T-helper 1 cell treated with Interleukin-12 subunit alpha and Interleukin-12 subunit beta and Interleukin-4 antibody, amounts not matched to agents 30 ng/mL and 1 ng/mL, for 36 hours (primary cell): ENCODE measurements around the gene GNAS-AS1. TPM values are rescaled to one million over a fixed set of nuclear protein-coding genes. Genes with fewer than 3 reads are reported as not detected.

Experiments
- intact Hi-C: fragments of 100-400 bp; cut with micrococcal nuclease; formaldehyde crosslinking; loops from one replicate; pipeline ENCODE4 v1.15.1; 2024
- total RNA-seq: library from RNA; stranded (reverse); gene quantifications from 2 replicates; pipeline ENCODE4 v1.2.3, GENCODE V29; 2022

The GNAS-AS1 gene
- total RNA-seq, 1 donor from 2014 or later, result 1.3 TPM

GRCh38 chr20:58867211-58867610 is 16.5 kb upstream of the GNAS-AS1 start:
- intact Hi-C loops, result loop anchor here (5.0 kb wide), 1 partner anchor 340 kb away; no protein-coding TSS in a partner anchor

DNA sequence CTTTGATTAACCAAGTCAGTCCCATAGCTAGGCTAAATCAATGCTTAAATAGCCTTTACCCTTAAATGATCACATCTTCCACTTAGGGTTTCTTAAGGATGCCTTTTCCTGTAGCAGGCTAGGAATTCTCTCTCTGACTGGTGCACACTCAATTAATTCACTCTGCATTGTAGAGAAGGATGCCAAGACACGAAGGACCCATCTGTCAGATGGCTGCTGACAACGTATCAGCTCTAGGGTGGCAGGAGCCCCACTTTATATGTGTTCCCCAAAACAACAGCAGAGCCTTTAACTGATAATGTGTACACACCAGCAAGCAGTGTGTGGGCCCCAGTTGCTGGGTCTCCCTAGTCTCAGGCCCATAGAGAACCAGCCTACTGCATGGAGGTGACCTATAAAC is 15.1 kb upstream of the GNAS-AS1 start:
- intact Hi-C loops, result loop anchor here (5.0 kb wide), 1 partner anchor 341 kb away; no protein-coding TSS in a partner anchor

GRCh38 chr20:58864346-58864745 is 13.6 kb upstream of the GNAS-AS1 start:
- intact Hi-C loops, result no loop called here

- intact Hi-C loops, result no loop called here
These were observed 12.5 kb upstream of the GNAS-AS1 start for GRCh38 chr20:58863044-58863790.

DNA sequence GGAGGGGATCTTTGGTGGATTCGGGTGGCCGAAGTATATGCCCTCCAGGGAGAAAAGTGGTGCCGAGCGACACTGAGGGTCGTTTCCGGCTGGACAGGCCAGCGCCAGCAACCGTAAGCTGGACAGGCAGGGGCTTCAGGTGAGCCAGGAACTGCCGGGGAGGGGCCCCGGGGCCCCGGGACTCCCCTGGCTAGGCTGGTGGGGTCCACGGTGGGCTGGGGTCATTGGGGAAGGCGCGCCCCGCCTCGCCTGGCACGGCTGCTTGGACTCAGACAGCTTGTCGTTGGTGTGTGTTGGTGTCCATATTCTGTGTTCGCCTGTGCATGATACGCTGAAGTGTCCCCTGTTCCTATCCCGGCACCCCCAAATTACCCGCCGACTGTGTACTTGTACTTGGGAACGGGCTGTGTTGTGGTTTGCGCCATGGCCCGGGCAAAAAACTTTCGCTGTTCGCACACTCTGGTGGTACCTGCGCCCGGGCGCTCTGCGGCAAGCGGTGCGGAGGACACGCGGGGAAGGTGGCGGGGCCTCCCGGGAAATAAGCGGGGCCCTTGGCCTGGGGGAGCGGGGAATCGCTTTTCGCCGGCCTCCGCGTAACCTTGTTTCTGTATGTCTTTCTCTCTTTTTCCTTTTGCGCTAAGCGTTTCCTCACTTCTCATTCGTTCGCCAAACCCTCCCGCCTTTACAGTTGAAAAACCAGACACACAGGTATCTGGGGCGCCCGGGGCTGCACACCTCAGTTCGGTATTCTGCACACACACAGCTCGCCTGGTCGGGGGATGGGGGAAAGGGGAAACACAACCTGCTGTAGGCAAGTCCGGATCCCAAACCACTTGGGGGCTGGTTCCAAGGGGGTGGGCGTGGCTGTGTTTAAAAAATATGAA is 5.0 kb upstream of the GNAS-AS1 start:
- intact Hi-C loops, result no loop called here

DNA sequence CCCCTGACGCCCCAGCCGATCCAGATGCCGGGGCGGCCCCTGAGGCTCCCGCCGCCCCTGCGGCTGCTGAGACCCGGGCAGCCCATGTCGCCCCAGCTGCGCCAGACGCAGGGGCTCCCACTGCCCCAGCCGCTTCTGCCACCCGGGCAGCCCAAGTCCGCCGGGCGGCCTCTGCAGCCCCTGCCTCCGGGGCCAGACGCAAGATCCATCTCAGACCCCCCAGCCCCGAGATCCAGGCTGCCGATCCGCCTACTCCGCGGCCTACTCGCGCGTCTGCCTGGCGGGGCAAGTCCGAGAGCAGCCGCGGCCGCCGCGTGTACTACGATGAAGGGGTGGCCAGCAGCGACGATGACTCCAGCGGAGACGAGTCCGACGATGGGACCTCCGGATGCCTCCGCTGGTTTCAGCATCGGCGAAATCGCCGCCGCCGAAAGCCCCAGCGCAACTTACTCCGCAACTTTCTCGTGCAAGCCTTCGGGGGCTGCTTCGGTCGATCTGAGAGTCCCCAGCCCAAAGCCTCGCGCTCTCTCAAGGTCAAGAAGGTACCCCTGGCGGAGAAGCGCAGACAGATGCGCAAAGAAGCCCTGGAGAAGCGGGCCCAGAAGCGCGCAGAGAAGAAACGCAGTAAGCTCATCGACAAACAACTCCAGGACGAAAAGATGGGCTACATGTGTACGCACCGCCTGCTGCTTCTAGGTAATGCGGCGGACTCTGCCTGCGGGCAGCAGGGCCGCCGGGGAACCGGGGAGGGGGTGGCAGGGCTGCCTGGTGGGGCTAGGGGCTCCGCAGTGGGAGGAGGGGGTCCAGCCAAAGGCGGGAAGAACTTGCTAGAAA is 4.2 kb upstream of the GNAS-AS1 start:
- intact Hi-C loops, result loop anchor here (5.0 kb wide), 1 partner anchor 618 kb away; no protein-coding TSS in a partner anchor

GRCh38 chr20:58853976-58854637 is 3.4 kb upstream of the GNAS-AS1 start:
- intact Hi-C loops, result loop anchor here (2.0 to 5.0 kb wide), 2 partner anchors 35 to 617 kb away; no protein-coding TSS in a partner anchor

- intact Hi-C loops, result loop anchor here (2.0 to 5.0 kb wide), 2 partner anchors 35 to 616 kb away; no protein-coding TSS in a partner anchor
These were observed 2.8 kb upstream of the GNAS-AS1 start for GRCh38 chr20:58853466-58853865.

DNA sequence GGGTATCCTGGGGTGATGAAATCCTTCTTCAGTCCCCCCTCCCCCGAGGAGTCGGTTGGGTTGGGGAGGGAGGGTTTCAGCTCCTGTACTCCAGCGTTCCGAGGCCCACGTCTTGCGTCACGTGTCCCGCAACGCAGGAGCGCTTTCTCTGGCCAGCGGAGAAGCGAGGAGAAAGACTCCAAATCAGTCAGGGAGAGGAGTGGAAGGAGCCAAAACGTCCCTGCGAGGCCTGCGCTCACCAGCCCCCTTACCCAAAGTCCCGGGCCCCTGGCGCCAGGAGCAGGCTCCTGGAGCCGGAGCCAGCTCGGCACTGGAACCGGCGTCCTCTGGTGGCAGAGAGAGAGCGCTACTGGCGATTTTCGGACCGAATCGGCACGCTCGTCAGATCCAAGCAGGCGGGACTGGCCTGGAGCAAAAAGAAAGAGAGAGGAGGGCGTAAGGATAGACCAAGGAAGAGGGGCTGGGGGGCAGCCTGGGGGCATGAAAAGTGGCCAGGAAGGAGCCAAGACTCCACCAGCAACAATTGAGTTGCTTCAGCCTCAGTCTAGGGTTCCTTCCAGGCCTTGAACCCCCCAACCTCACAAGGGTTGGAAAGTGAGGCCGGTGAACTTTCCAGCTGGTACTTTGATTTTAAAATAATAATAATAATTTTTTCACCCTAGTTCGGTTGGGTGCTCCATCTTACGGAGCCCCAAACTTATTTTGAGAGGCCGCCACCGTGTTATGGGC is 2.0 kb upstream of the GNAS-AS1 start, which contains the start of gene GNAS:
TSS of gene GNAS (plus strand) at position 174 of the 729 bp plus-strand sequence.
- intact Hi-C loops, result loop anchor here (1.0 to 5.0 kb wide), 3 partner anchors 36 to 615 kb away; no protein-coding TSS in a partner anchor

- intact Hi-C loops, result loop anchor here (1.0 to 5.0 kb wide), 3 partner anchors 37 to 615 kb away; no protein-coding TSS in a partner anchor
These were observed 1.3 kb upstream of the GNAS-AS1 start for GRCh38 chr20:58851969-58852458.

- intact Hi-C loops, result loop anchor here (5.0 kb wide), 1 partner anchor 614 kb away; no protein-coding TSS in a partner anchor
These were observed 693 bp upstream of the GNAS-AS1 start for GRCh38 chr20:58851221-58851968.

DNA sequence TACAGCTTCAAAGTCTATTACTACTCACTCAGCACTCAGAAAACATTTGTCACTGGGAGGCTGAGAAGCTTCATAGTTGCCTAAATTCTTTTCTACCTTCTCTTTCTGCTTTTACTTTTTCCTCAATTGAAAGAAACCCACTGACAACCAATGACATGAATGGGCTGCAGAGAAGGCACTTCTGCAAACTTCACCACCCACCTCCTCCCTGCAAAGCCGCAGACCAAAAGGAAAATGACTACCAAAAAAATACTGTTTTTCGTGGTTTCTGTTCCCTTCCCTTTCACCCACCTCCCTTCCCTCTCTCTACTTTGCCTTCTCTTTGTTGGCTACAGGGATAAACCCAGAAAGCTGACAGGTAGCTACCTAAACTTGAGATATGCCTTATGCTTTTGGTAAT is 3.2 kb downstream of the GNAS-AS1 start:
- intact Hi-C loops, result no loop called here

DNA sequence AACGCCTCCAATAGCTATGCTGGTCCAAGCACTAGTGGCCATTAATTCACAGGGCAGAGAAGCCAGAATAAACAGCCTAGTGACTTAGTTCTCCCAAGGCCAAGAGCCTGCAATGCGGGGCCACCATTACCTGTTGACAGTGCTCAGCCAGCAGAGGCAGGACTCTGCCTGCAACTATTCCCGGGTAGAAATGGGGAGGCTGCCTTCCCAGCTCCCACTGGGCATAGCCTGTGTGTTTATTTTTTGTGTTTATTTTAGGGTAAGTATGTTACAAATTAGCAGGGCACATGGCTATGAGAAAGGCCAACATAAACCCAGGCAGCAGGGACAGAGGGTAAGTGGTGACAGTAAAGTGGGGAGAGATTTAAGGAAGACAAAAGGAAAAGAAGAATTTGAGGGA is 5.0 kb downstream of the GNAS-AS1 start:
- intact Hi-C loops, result no loop called here

DNA sequence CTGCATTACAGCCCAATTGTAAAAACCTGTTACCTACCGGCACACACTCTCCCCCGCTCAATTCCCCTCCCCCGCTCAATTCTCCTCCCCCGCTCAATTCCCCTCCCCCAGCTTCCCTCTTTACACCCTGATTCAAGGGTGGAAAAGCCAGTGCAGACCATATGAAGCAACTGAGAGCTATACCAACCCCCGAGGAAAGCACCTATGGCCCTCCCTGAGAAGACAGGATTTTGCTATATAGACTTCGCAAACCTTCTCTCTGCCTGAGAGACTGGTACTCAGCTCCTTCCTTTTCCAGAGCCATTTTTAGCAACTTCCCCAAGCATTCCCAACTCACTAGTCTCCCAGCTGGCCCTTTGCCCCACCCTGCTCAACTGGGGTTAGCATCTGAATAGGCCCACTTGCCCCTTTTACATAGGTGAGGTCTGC is 7.6 kb downstream of the GNAS-AS1 start:
- intact Hi-C loops, result no loop called here

GRCh38 chr20:58842276-58842675 is 8.4 kb downstream of the GNAS-AS1 start:
- intact Hi-C loops, result no loop called here

DNA sequence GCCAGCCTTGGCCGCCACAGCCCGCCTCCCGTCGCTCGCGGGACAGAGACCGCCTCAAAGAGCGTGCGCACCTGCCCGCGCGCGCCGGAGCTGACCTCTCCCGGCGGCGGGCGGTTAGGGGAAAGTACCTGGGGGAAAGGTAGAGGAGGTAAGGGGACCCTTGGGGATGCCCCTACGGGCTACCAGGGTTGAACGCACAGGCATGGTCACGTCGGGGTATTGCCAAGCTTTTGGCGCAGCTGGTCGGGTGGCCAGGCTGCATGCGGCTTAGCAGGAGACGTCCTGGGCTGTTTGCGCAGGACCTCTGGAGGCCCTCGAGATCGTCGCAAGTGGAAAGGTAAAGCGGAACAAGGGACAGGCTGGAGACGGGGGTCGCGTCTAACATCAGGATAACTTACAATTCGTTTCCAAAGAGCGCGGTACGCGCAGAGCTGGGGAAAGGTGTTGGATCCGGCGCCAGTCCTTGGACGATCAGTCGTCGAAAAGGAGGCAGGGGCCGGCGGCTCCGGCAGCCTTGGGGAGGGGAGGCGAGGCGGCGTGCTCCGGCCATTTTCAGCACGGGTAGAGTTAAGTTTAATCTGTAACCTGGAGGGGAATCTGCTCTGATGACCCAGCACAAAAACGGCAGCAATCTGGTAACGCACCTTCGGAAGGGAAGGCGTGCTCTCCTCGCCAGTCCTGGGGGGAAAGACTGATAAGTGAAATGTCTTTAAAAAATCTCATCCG is 9.0 kb downstream of the GNAS-AS1 start:
- intact Hi-C loops, result no loop called here

DNA sequence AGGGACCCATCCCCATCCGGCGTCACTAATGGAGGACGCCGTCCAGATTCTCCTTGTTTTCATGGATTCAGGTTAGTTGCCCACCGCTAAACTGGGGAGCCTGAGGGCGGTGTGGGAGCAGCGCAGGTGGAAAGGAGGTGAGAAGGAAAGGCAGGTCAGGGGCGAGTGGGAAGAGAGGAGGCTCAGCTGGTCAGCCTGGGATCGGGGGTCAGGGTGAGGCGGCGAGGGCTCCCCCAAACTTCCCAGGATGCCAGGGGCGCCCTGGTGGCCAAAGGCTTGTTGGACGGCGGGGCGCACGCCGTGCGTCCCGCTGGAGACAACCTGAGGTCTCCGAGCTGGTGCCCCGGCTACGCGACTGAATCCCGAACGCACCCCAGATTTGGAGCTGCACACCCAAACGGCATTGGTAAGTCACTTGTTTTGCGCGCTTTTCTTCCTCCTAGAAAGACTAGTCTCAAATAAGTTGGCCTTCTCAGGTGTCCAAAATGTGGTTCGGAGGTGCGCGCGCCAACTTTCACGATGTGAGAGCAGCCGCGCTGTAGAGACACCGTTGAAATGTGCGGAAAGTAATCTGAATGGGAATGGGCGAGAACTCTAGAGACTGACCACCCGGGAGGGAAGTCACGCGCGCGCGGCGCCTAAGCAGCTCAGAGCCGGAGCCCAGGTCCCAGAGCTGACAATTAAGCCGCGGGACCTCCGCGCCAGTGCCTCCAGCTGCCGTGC is 9.7 kb downstream of the GNAS-AS1 start:
- intact Hi-C loops, result no loop called here
